HepG2 (cell line): ENCODE data around the gene BRD3. TPM values are rescaled to one million over a fixed set of nuclear protein-coding genes. Genes with fewer than 3 reads are reported as not detected.
A peak's percentile ranks its signal among the peaks of the same experiment; 100 is the strongest.

Source experiments
- AGO2 ChIP-seq: fragments of 200-400 bp; formaldehyde crosslinking; optimal IDR thresholded peaks from 2 replicates; pipeline ENCODE3; 2017; ENCODE audit warnings: mild to moderate bottlenecking, low read depth, low read length, moderate library complexity
- NR0B2 ChIP-seq: sonication (generic); formaldehyde crosslinking; IDR thresholded peaks from 2 replicates; pipeline ENCODE4 v1.4.0; 2020; ENCODE audit warnings: mild to moderate bottlenecking, missing genetic modification reagents
- PHF5A ChIP-seq: IDR thresholded peaks from one replicate; pipeline ENCODE4 v1.6.1; 2018; ENCODE audit warnings: low read depth, missing genetic modification reagents; ENCODE audit not compliant: unreplicated experiment
- PLSCR1 ChIP-seq: sonication (generic); formaldehyde crosslinking; IDR thresholded peaks from 2 replicates; pipeline ENCODE4 v1.5.0; 2020; ENCODE audit warnings: missing genetic modification reagents, mild to moderate bottlenecking, borderline replicate concordance
- PRMT3 ChIP-seq: sonication (generic); formaldehyde crosslinking; IDR thresholded peaks from 2 replicates; pipeline ENCODE4 v1.8.1; 2022; ENCODE audit warnings: low read depth, mild to moderate bottlenecking, moderate library complexity, missing genetic modification reagents, borderline replicate concordance
- RBAK ChIP-seq: sonication (generic); formaldehyde crosslinking; IDR thresholded peaks from 2 replicates; pipeline ENCODE4 v1.5.1; 2020; ENCODE audit warnings: mild to moderate bottlenecking, missing genetic modification reagents
- WIZ ChIP-seq: sonication (generic); formaldehyde crosslinking; IDR thresholded peaks from 2 replicates; pipeline ENCODE4 v1.5.1; 2020; ENCODE audit warnings: mild to moderate bottlenecking, missing genetic modification reagents
- ZNF367 ChIP-seq: sonication (generic); formaldehyde crosslinking; IDR thresholded peaks from 2 replicates; pipeline ENCODE4 v1.4.0; 2020; ENCODE audit warnings: missing genetic modification reagents, borderline replicate concordance
- ZNF432 ChIP-seq: sonication (generic); formaldehyde crosslinking; IDR thresholded peaks from 2 replicates; pipeline ENCODE4 v1.5.0; 2020; ENCODE audit warnings: missing genetic modification reagents, mild to moderate bottlenecking, borderline replicate concordance
- ZNF550 ChIP-seq: sonication (generic); formaldehyde crosslinking; IDR thresholded peaks from 2 replicates; pipeline ENCODE4 v1.4.0; 2020; ENCODE audit warnings: mild to moderate bottlenecking, missing genetic modification reagents, borderline replicate concordance
- ZNF570 ChIP-seq: sonication (generic); formaldehyde crosslinking; IDR thresholded peaks from 2 replicates; pipeline ENCODE4 v1.4.0; 2020; ENCODE audit warnings: mild to moderate bottlenecking, missing genetic modification reagents, borderline replicate concordance
- ZNF576 ChIP-seq: sonication (generic); formaldehyde crosslinking; IDR thresholded peaks from 2 replicates; pipeline ENCODE4 v1.4.0; 2020; ENCODE audit warnings: mild to moderate bottlenecking, missing genetic modification reagents
- ZNF652 ChIP-seq: IDR thresholded peaks from 2 replicates; pipeline ENCODE4 v1.6.1; 2016; ENCODE audit warnings: low read depth, borderline replicate concordance
- ZNF720 ChIP-seq: sonication (generic); formaldehyde crosslinking; IDR thresholded peaks from 2 replicates; pipeline ENCODE4 v1.4.0; 2020; ENCODE audit warnings: missing genetic modification reagents
- polyA plus RNA-seq, 8 experiments: library from polyadenylated mRNA; depleted of rRNA in 3 of 8; stranded (reverse) in 7 of 8; unstranded in 1 of 8; fragments of >200 nt; fragmentation: Illumina TruSeq in 4 of 8; extraction: Trizol in 4 of 8; gene quantifications; 2 replicates each; pipeline versions ENCODE4 v1.2.1 to v1.2.3, GENCODE V29; 2011 to 2016; ENCODE audit warnings: low read depth in 4 of 8, missing spikeins in 1 of 8, mixed read lengths in 1 of 8; ENCODE audit not compliant: insufficient read depth in 1 of 8
- total RNA-seq, 5 experiments: library from RNA; depleted of rRNA; stranded (reverse); fragments of >200 nt; fragmentation: Illumina TruSeq; extraction: Trizol; gene quantifications; 2 replicates each; pipeline ENCODE4 v1.2.3, GENCODE V29; 2016; ENCODE audit warnings: low read depth in 1 of 5
- TF ChIP-seq, protein P1 (sequence below): sonication (generic); formaldehyde crosslinking; IDR thresholded peaks from 2 replicates; pipeline ENCODE4 v1.5.0; 2020; ENCODE audit warnings: mild to moderate bottlenecking, missing genetic modification reagents
- TF ChIP-seq, protein P2 (sequence below): sonication (generic); formaldehyde crosslinking; IDR thresholded peaks from one replicate; pipeline ENCODE4 v1.5.1; 2020; ENCODE audit warnings: mild to moderate bottlenecking, missing genetic modification reagents; ENCODE audit errors: not compliant biosample characterization

Gene BRD3
- total and polyA plus RNA-seq, 2 of the 13 experiments (the other 11 are each of a cell fraction or from before 2014, with no cell fraction given): 5.9 to 12.9 TPM

GRCh38 chr9:134057751-134058701 lies 9.8 kb downstream of the BRD3 start (continued):
- TF ChIP-seq, protein P1, sequence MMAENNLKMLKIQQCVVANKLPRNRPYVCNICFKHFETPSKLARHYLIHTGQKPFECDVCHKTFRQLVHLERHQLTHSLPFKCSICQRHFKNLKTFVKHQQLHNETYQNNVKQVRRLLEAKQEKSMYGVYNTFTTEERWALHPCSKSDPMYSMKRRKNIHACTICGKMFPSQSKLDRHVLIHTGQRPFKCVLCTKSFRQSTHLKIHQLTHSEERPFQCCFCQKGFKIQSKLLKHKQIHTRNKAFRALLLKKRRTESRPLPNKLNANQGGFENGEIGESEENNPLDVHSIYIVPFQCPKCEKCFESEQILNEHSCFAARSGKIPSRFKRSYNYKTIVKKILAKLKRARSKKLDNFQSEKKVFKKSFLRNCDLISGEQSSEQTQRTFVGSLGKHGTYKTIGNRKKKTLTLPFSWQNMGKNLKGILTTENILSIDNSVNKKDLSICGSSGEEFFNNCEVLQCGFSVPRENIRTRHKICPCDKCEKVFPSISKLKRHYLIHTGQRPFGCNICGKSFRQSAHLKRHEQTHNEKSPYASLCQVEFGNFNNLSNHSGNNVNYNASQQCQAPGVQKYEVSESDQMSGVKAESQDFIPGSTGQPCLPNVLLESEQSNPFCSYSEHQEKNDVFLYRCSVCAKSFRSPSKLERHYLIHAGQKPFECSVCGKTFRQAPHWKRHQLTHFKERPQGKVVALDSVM (CRISPR knock-in tag): no peak
- TF ChIP-seq ZNF652 (no peak), PHF5A (CRISPR knock-in tag) (no peak), ZNF576 (CRISPR knock-in tag) (no peak), ZNF432 (CRISPR knock-in tag) (no peak), ZNF367 (CRISPR knock-in tag) (no peak), PRMT3 (no peak), ZNF720 (CRISPR knock-in tag) (no peak), ZNF550 (CRISPR knock-in tag) (no peak), WIZ (CRISPR knock-in tag) (no peak), NR0B2 (CRISPR knock-in tag) (no peak), PLSCR1 (CRISPR knock-in tag) (no peak), RBAK (CRISPR knock-in tag) (no peak), ZNF570 (CRISPR knock-in tag) (no peak), AGO2 (peak; percentile 83)
- TF ChIP-seq, protein P2, sequence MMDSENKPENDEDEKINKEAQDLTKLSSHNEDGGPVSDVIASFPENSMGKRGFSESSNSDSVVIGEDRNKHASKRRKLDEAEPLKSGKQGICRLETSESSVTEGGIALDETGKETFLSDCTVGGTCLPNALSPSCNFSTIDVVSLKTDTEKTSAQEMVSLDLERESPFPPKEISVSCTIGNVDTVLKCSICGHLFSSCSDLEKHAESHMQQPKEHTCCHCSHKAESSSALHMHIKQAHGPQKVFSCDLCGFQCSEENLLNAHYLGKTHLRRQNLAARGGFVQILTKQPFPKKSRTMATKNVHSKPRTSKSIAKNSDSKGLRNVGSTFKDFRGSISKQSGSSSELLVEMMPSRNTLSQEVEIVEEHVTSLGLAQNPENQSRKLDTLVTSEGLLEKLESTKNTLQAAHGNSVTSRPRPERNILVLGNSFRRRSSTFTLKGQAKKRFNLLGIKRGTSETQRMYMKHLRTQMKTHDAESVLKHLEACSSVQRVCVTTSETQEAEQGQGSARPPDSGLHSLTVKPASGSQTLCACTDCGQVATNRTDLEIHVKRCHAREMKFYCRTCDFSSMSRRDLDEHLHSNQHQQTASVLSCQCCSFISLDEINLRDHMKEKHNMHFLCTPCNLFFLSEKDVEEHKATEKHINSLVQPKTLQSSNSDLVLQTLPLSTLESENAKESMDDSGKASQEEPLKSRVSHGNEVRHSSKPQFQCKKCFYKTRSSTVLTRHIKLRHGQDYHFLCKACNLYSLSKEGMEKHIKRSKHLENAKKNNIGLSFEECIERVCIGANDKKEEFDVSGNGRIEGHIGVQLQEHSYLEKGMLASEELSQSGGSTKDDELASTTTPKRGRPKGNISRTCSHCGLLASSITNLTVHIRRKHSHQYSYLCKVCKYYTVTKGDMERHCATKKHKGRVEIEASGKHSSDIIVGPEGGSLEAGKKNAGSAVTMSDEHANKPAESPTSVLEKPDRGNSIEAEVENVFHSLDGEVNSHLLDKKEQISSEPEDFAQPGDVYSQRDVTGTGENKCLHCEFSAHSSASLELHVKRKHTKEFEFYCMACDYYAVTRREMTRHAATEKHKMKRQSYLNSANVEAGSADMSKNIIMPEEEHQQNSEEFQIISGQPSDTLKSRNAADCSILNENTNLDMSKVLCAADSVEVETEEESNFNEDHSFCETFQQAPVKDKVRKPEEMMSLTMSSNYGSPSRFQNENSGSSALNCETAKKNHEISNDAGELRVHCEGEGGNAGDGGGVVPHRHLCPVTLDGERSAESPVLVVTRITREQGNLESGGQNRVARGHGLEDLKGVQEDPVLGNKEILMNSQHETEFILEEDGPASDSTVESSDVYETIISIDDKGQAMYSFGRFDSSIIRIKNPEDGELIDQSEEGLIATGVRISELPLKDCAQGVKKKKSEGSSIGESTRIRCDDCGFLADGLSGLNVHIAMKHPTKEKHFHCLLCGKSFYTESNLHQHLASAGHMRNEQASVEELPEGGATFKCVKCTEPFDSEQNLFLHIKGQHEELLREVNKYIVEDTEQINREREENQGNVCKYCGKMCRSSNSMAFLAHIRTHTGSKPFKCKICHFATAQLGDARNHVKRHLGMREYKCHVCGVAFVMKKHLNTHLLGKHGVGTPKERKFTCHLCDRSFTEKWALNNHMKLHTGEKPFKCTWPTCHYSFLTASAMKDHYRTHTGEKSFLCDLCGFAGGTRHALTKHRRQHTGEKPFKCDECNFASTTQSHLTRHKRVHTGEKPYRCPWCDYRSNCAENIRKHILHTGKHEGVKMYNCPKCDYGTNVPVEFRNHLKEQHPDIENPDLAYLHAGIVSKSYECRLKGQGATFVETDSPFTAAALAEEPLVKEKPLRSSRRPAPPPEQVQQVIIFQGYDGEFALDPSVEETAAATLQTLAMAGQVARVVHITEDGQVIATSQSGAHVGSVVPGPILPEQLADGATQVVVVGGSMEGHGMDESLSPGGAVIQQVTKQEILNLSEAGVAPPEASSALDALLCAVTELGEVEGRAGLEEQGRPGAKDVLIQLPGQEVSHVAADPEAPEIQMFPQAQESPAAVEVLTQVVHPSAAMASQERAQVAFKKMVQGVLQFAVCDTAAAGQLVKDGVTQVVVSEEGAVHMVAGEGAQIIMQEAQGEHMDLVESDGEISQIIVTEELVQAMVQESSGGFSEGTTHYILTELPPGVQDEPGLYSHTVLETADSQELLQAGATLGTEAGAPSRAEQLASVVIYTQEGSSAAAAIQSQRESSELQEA (CRISPR knock-in tag): no peak
